GM10847 (cell line): ENCODE results near the gene GSX2.

Experiments used
- POLR2A ChIP-seq: IDR thresholded peaks from 2 replicates; pipeline ENCODE4 v1.6.1; 2011; ENCODE audit not compliant: insufficient read length; ENCODE audit errors: extremely low read depth

Gene GSX2

GRCh38 chr4:54099748-54100574, at the start of gene GSX2:
GSX2 (plus strand) TSS chr4:54100163; CDS start chr4:54100345, 182 bp downstream.
- no peak for TF ChIP-seq POLR2A

GRCh38 chr4:54050214-54050904, 49.6 kb upstream of the GSX2 start:
- TF ChIP-seq POLR2A = no peak

- TF ChIP-seq POLR2A = no peak
Measured at GRCh38 chr4:54054501-54054900, 45.5 kb upstream of the GSX2 start.

DNA sequence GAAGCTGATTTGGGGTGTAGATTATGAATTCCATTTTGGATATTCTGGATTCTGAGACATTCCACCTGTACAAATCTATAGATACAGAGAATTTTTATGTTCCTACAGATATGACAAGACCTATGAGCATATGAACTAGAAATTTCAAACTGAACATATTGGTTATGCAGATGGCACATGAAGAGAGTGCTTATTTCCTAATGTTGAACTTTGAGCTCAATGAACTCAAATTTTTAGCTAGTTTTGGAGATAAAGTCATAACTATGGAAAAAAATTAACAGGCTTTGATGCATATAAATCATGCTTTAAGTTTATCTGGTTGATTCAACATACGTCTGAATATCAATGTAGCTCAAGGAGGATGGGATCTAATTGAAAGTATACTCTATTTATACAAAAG, 44.5 kb upstream of the GSX2 start:
- TF ChIP-seq POLR2A = no peak

GRCh38 chr4:54056360-54056759, 43.6 kb upstream of the GSX2 start:
- no peak for TF ChIP-seq POLR2A

DNA sequence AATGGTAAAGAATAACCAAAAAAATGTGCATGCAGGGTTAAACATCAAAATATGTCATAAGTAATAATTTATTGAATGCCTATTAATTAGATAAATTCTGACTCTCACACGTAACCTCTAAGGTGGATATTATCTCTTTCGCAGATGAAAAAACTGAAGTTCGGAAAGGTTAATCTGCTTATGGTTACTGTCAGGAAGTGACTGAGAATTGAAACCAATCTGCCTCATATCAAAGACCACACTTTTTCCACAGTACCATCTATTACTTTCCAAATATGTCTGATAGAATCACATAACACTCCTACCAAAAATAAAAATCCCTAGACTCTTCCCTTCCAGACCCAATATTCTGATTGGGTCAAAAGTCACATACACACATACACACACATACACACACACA, 41.8 kb upstream of the GSX2 start:
- no peak for TF ChIP-seq POLR2A

- TF ChIP-seq POLR2A = no peak
Measured at GRCh38 chr4:54060116-54060515, 39.8 kb upstream of the GSX2 start.

GRCh38 chr4:54061067-54061466, 38.9 kb upstream of the GSX2 start:
- no peak for TF ChIP-seq POLR2A

GRCh38 chr4:54061873-54062272, 38.1 kb upstream of the GSX2 start:
- TF ChIP-seq POLR2A = no peak

DNA sequence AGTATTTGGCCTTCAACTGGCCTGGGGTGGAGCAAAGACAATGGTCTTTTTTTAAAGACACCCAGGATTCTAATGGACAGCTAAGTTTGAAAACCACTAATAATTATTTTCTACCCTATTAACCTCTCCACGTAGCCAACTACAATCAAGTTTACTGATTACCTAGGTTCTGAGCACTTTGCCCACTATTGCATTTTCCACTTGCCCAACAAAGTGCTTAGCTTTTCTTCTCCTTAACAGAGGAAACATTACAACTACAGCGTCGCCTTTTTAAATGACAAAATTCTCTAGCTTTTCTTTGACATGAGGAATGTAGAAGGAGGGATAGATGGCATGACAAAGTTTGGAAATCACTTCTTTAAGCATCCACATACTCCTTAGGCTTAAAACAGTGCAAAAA, 37.6 kb upstream of the GSX2 start:
- no peak for TF ChIP-seq POLR2A

DNA sequence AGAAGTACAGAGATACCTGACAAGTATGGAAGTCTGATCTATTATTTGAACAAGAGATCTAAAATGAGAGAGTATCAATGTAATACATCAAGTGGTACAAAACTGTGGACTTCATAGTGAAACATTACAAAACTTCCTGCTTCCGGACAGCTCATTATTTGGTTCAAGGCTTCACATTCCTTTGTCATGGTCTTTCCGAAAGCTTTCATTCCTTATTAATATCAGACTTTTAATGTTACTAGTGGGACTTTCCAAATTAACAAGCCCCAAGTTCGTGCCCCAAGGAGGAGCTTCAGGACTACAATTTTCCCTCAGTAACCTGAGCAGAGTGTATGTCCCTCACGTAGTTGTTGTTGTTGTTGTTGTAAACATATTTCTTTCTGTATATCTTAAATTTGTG, 36.7 kb upstream of the GSX2 start:
- no peak for TF ChIP-seq POLR2A

GRCh38 chr4:54063737-54064316, 36.1 kb upstream of the GSX2 start:
- TF ChIP-seq POLR2A = peak; percentile 14

DNA sequence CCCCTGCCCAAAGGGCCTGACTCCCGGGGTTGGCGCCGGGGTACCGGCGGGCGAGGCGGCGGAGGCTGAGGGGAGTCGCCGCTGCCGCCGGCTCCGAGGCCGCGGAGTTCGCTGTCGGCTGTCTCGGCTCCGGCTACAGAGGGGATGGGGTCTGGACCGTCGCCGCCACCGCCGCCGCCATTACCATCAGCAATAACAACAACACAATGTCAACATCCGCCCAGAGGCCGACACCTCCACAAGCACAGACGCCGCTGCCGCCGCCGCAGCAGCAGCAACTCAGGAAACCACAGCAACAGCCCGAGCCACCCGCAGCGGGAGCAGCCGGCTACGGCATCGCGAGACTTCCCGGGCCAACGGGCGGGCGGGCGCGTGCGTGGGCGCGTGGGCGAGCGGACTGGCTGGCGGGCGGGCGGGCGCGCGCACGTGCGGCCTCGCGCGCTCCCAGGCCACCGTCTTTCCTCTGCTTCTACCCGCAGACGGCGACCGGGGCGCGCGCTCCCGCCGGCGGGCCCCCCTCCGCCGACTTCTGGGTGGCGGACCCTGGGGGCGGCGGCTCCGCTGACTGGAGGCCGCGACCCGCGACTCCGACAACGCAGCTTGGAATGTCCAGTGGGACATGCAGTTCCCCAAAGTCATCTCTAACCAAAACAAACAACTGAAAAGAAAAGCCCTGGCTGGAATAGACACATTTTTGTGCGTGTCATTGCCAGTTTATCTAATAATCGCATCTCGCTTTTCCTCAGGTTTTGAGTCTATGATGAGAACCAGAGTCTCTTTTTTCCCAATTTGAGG, 35.4 kb upstream of the GSX2 start, which contains the start of gene CHIC2:
TSS of gene CHIC2 (minus strand) at position 289 of the 795 bp plus-strand sequence. CDS start 305 bp downstream, outside the sequence.
- peak; percentile 91 for TF ChIP-seq POLR2A

DNA sequence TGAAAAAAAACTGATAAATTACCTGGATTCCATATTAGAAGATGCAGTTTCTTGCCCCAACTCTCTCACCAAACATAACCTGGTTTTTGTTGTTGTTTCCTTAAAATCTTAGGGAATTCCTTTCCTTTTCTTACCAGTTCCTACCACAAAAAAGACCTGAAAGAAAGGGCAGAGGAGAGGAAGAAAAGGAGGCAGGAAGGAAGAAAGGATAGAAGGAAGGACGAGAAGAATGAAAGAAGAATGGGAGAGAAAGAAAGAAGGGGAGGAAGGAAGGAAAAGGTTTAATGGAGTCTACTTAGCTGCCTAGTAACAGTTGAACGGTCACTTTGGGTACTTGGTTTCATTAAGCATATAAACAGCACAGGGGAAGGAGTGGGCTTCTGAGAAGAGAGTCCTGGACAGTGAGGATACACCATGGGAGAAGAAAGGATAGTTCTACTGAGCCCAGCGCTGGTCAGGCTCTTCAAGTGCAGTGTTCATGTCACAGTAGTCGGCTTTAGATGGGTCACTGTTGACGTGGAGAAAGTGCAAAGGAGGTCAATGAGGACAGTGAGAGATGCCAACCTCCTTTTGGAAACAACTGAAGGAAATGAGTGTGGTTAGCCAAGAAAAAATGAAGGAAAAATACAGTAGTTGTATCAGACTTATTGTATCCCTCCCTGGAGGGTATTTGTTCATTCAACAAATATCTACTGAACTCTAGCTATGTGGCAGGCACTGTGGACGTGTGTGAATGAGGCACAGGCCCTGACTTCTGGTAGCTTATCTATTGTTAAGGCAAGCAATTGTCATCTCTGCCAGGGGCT, 34.5 kb upstream of the GSX2 start:
- no peak for TF ChIP-seq POLR2A
